Loucy (cell line): ENCODE data around the gene CORO7.

Experiments
- H2AFZ ChIP-seq: fragments of 200-600 bp; sonication (generic); 2 replicates; pipeline ENCODE4 v1.6.0; 2016; ENCODE audit warnings: antibody characterized with exemption, mild to moderate bottlenecking, low read length, moderate library complexity
- H3F3A ChIP-seq: fragments of 200-600 bp; 2 replicates; pipeline ENCODE4 v1.6.0; 2016; ENCODE audit warnings: antibody characterized with exemption, low read depth, mild to moderate bottlenecking
- H3K27me3 ChIP-seq: fragments of 200-600 bp; sonication (generic); 2 replicates; pipeline ENCODE4 v1.6.1; 2014; ENCODE audit warnings: low read length, mild to moderate bottlenecking; ENCODE audit not compliant: insufficient read depth, poor library complexity, severe bottlenecking
- H3K36me3 ChIP-seq: fragments of 200-600 bp; sonication (generic); 2 replicates; pipeline ENCODE4 v1.6.1; 2016; ENCODE audit warnings: low read length; ENCODE audit not compliant: insufficient read depth
- H3K4me1 ChIP-seq: fragments of 200-600 bp; sonication (generic); 2 replicates; pipeline ENCODE4 v1.5.1; 2014; ENCODE audit warnings: low read length, mild to moderate bottlenecking; ENCODE audit not compliant: insufficient read depth, poor library complexity, severe bottlenecking
- H3K4me2 ChIP-seq: fragments of 200-600 bp; sonication (generic); 2 replicates; pipeline ENCODE4 v1.6.0; 2014; ENCODE audit warnings: antibody characterized with exemption, low read length, low read depth, mild to moderate bottlenecking; ENCODE audit not compliant: poor library complexity, severe bottlenecking
- H3K4me3 ChIP-seq: fragments of 200-600 bp; sonication (generic); 2 replicates; pipeline ENCODE4 v1.5.1; 2014; ENCODE audit warnings: low read length, mild to moderate bottlenecking, mixed read lengths; ENCODE audit not compliant: poor library complexity, severe bottlenecking
- H3K79me2 ChIP-seq: fragments of 200-600 bp; sonication (generic); 2 replicates; pipeline ENCODE4 v1.6.1; 2014; ENCODE audit warnings: low read length; ENCODE audit not compliant: insufficient read depth
- H3K9ac ChIP-seq: fragments of 200-600 bp; sonication (generic); 2 replicates; pipeline ENCODE4 v1.6.0; 2014; ENCODE audit warnings: mild to moderate bottlenecking, low read depth, low read length, moderate library complexity; ENCODE audit not compliant: poor library complexity, severe bottlenecking
- H3K9me2 ChIP-seq: fragments of 200-600 bp; sonication (generic); replicated peaks from 2 replicates; pipeline ENCODE4 v1.6.1; 2016; ENCODE audit warnings: low read depth, low read length, mixed read lengths
- H3K9me3 ChIP-seq: fragments of 200-600 bp; sonication (generic); 2 replicates; pipeline ENCODE4 v1.6.1; 2014; ENCODE audit warnings: mild to moderate bottlenecking, antibody characterized with exemption, low read length, low read depth; ENCODE audit not compliant: insufficient read depth
- H4K20me1 ChIP-seq: fragments of 200-600 bp; sonication (generic); 2 replicates; pipeline ENCODE4 v1.6.0; 2014; ENCODE audit warnings: antibody characterized with exemption, low read length, mild to moderate bottlenecking; ENCODE audit not compliant: insufficient read depth, poor library complexity, severe bottlenecking
- EZH2phosphoT487 ChIP-seq: fragments of 200-600 bp; IDR thresholded peaks from 2 replicates; pipeline ENCODE4 v1.6.1; 2018; ENCODE audit warnings: antibody characterized with exemption, mild to moderate bottlenecking, moderate library complexity, borderline replicate concordance
- TF ChIP-seq, protein P1 (sequence below): fragments of 200-600 bp; sonication (generic); conservative IDR thresholded peaks from 2 replicates; pipeline ENCODE4 v1.5.1; 2014; ENCODE audit warnings: mild to moderate bottlenecking, antibody characterized with exemption, low read length

Gene CORO7

DNA sequence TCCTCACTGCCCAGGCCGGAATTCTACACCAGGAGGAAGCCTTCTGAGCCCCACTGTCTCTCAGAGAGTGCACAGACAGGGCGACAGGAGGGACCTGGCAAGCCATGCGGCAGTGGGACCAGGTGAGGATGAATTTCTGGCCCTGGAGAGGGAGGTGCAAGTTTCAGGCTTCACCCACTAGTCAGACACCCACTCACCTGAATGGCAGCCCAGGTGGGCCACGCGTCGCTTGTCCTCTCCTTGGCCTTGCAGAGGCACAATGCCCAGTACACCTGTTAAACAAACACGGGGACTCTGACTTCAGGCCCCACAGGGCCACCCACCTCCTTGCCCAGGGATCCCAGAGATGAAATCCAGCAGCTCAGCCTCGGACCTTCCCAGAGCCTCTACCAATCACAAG is 4.2 kb downstream of the CORO7 start:
- Histone ChIP-seq H3K79me2 (peaks cover 33% of the 10 kb centered on the region), H3K9ac (no peak overlapping the region), H3K4me2 (no peak overlapping the region), H3K4me1 (peaks cover 5% of the 10 kb centered on the region), H3K9me2 (no peaks in the 10 kb centered on the region), H3K4me3 (no peak overlapping the region), H3F3A (no peaks in the 10 kb centered on the region), H4K20me1 (peaks cover 19% of the 10 kb centered on the region), H3K9me3 (no peaks in the 10 kb centered on the region), H3K36me3 (0 out of 2 replicates have a peak, but pooled peaks cover 4% of the 10 kb centered on the region), H2AFZ (no peak overlapping the region), H3K27me3 (no peaks in the 10 kb centered on the region)
- TF ChIP-seq, protein P1, sequence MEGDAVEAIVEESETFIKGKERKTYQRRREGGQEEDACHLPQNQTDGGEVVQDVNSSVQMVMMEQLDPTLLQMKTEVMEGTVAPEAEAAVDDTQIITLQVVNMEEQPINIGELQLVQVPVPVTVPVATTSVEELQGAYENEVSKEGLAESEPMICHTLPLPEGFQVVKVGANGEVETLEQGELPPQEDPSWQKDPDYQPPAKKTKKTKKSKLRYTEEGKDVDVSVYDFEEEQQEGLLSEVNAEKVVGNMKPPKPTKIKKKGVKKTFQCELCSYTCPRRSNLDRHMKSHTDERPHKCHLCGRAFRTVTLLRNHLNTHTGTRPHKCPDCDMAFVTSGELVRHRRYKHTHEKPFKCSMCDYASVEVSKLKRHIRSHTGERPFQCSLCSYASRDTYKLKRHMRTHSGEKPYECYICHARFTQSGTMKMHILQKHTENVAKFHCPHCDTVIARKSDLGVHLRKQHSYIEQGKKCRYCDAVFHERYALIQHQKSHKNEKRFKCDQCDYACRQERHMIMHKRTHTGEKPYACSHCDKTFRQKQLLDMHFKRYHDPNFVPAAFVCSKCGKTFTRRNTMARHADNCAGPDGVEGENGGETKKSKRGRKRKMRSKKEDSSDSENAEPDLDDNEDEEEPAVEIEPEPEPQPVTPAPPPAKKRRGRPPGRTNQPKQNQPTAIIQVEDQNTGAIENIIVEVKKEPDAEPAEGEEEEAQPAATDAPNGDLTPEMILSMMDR: no peak
- no peak for TF ChIP-seq EZH2phosphoT487

DNA sequence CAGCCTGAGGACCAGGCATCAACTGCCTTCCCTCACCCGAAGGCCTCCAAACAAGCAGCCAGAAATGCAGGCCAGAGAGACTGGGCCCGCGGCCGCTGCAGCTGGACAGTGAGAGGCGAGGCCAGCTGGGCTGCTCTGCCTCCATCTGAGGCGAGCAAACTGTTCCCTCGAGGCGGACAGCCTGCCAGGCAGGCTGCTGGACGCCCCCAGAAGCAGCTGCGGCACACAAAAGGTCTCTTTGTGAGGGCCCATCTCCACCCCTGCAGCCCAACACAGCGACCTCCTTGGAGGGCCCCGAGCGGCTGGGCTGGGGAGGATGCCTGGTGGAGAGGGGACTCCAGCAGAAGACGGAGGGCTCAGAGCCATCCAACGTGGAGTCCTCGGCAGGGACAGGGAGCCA is 4.7 kb downstream of the CORO7 start:
- peaks cover 33% of the 10 kb centered on the region for H3K79me2 ChIP-seq
- peaks cover 19% of the 10 kb centered on the region for H4K20me1 ChIP-seq
- H3K4me1 ChIP-seq: peaks cover 3% of the 10 kb centered on the region
- no peaks in the 10 kb centered on the region for H3K27me3 ChIP-seq
- no peak overlapping the region for H3K4me3 ChIP-seq
- TF ChIP-seq, protein P1: no peak
- no peak for TF ChIP-seq EZH2phosphoT487
- H3K9me2 ChIP-seq: no peaks in the 10 kb centered on the region
- no peak overlapping the region for H3K4me2 ChIP-seq
- no peak overlapping the region for H2AFZ ChIP-seq
- no peak overlapping the region for H3K9ac ChIP-seq
- no peaks in the 10 kb centered on the region for H3F3A ChIP-seq
- 0 out of 2 replicates have a peak, but pooled peaks cover 4% of the 10 kb centered on the region for H3K36me3 ChIP-seq
- no peaks in the 10 kb centered on the region for H3K9me3 ChIP-seq

DNA sequence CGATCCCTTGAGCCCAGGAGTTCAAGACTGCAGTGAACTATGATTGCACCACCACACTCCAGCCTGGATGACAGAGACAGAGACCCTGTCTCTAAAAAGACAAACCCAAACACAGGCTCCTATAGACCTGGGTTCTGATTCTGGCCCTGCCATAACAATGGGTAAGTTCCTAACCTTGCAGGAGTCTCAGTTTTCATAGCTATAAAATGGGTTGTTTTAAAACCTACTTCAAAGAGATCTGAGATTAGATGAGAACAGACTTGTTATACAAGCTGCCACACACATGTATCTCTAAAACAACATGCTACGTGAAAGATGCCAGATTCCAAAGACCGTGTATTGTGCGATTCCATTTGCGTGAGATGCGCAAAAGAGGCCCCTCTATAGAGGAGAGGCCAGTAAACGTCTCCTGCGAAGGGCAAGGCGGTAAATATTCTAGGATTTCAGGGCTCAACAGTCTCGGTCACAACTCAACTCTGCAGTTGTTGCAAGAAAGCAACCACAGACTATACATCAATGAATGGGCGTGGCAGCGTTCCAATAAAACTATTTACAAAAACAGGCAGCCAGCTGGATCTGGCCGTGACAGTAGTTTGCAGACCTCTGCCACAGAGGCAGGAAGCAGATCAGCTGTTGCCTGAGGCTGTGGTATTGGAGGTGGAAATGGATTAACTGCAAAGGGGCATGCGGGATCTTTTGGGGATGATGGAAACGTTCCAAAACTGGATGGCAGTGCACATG is 5.9 kb downstream of the CORO7 start:
- Histone ChIP-seq H3K9me2 (no peaks in the 10 kb centered on the region), H3K4me3 (no peak overlapping the region), H3K79me2 (peaks cover 28% of the 10 kb centered on the region), H3K4me2 (no peak overlapping the region), H4K20me1 (peaks cover 17% of the 10 kb centered on the region), H3K4me1 (peaks cover 3% of the 10 kb centered on the region), H3K36me3 (0 out of 2 replicates have a peak, but pooled peaks cover 4% of the 10 kb centered on the region), H3K9me3 (no peaks in the 10 kb centered on the region), H3K9ac (no peak overlapping the region), H3F3A (no peaks in the 10 kb centered on the region), H3K27me3 (no peaks in the 10 kb centered on the region), H2AFZ (no peak overlapping the region)
- TF ChIP-seq, protein P1: no peak
- TF ChIP-seq EZH2phosphoT487: no peak
